ENCODE results near the gene GGCX. TPM values are rescaled to one million over a fixed set of nuclear protein-coding genes. Genes with fewer than 3 reads are reported as not detected.

GGCX gene
- total and polyA plus RNA-seq, 8 donors = 15.7 to 43.4 (median 27.1) TPM

DNA sequence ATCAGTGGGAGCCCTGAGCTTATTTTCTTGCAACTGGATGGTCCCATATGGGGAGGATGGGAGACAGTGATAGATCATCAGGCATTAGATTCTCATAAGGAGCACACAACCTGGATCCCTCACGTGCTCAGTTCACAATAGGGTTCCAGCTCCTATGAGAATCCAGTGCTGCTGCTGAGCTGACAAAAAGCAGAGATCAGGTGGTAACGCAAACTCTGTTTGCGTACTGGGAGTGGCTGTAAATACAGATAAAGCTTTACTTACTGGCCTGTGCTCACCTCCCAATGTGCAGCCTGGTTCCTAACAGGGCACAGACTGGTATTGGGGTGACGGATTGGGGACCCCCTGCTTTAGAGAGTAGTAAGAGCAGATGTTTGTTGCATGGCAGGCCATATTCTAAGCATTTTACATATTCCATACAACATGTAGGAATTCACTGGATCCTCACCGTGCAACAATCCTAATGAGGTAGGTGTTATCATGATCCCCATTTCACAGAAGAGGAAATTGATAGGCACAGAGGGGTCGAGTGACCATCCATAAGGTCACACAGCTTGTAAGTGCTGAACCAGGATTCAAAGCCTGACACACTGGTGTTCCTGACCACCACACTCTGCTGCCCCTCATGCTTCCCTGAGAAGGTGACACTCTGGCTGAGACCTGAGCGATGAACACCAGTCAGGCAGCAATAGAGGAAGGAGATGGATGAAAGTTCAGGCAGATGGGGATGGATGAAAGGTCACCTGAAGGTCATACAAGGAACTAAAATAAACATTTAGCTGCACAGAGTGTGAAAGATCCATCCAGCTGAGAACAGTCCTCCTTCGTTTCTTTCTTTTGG is 38.0 kb downstream of the GGCX start:
- 58 to 61% methylated on average over 8 of the region's 8 CpGs for WGBS, 2 donors
- DNase-seq (no peak), FAIRE-seq (no peak), ATAC-seq (peak; percentile 42 to 72 (median 64))
- intact Hi-C loops (cut with DNase I) = no loop called here
- Histone ChIP-seq H3K9me3 (no peaks in the 10 kb centered on the region), H3K4me3 (no peak overlapping the region), H3K36me3 (no peaks in the 10 kb centered on the region), H3K27ac (no peak overlapping the region), H3K27me3 (no peaks in the 10 kb centered on the region), H3K4me1 (peaks cover 0 to 12% (median 6%) of the 10 kb centered on the region in 3 donors)
- TF ChIP-seq, protein P1, sequence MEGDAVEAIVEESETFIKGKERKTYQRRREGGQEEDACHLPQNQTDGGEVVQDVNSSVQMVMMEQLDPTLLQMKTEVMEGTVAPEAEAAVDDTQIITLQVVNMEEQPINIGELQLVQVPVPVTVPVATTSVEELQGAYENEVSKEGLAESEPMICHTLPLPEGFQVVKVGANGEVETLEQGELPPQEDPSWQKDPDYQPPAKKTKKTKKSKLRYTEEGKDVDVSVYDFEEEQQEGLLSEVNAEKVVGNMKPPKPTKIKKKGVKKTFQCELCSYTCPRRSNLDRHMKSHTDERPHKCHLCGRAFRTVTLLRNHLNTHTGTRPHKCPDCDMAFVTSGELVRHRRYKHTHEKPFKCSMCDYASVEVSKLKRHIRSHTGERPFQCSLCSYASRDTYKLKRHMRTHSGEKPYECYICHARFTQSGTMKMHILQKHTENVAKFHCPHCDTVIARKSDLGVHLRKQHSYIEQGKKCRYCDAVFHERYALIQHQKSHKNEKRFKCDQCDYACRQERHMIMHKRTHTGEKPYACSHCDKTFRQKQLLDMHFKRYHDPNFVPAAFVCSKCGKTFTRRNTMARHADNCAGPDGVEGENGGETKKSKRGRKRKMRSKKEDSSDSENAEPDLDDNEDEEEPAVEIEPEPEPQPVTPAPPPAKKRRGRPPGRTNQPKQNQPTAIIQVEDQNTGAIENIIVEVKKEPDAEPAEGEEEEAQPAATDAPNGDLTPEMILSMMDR (IDR thresholded peaks at IDR 0.05) = no peak

- WGBS, 2 donors = 93 to 96% methylated on average over 6 of the region's 6 CpGs
- Histone ChIP-seq H3K36me3 (no peaks in the 10 kb centered on the region), H3K4me1 (peaks cover 0 to 16% (median 8%) of the 10 kb centered on the region in 3 donors), H3K27ac (no peak overlapping the region), H3K9me3 (no peaks in the 10 kb centered on the region), H3K27me3 (no peaks in the 10 kb centered on the region), H3K4me3 (no peak overlapping the region)
- ATAC-seq (no peak), DNase-seq (no peak), FAIRE-seq (no peak)
- TF ChIP-seq, protein P1 (IDR thresholded peaks at IDR 0.05) = no peak
- intact Hi-C loops (cut with DNase I) = no loop called here
Observed at GRCh38 chr2:85522090-85522647, 39.1 kb downstream of the GGCX start.

DNA sequence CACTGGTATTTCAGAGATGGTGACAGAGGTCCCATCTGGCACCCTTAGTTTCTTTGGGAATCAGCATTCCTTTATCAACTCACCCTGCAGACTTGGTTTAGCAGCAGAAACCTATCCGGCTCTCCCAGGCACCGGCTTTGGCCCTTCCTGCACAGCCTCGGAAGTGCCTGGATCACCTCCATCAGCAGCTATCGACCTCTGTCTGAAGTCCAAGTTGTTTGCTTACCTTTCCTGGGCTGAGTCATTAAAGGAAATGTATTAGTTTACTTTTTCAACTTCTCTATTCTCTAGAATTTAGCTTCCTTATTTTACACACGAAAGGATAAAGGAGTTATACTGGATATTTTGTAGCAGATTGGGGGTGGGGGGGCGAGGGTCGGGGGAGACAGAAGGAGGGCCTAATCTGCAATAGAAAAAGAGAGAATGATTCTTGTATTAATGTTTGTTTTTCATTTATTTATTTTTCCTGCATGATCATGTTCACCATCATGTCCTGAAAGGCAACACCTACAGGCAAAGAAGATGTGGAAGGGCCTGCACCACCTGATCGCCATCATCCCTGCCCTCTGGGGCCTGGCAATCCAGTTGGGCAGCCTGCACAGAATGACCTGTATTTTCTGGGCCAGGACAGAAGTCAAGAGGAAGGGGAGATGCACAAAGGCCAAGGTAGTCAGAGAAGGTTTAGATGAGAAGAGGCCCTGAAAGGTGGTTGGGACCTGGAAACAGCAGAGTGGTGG is 44.5 kb downstream of the GGCX start:
- Histone ChIP-seq H3K4me1 (peaks cover 0 to 12% (median 7%) of the 10 kb centered on the region in 3 donors), H3K4me3 (no peak overlapping the region), H3K9me3 (no peaks in the 10 kb centered on the region), H3K36me3 (no peaks in the 10 kb centered on the region), H3K27ac (peak overlapping the region in 3 of 4 donors; percentile 47 to 53 (median 52)), H3K27me3 (no peaks in the 10 kb centered on the region)
- TF ChIP-seq, protein P1 (IDR thresholded peaks at IDR 0.05) = no peak
- 16 to 20% methylated on average over 8 of the region's 8 CpGs for WGBS, 2 donors
- intact Hi-C loops (cut with DNase I) = no loop called here
- FAIRE-seq (no peak), DNase-seq (peak in 5 of 6 donors; percentile 66 to 76 (median 71)), ATAC-seq (peak; percentile 96 to 98 (median 97))

GRCh38 chr2:85514323-85514722 is 47.0 kb downstream of the GGCX start:
- FAIRE-seq (no peak), DNase-seq (no peak), ATAC-seq (no peak)
- Histone ChIP-seq H3K36me3 (no peaks in the 10 kb centered on the region), H3K4me3 (no peak overlapping the region), H3K4me1 (peaks cover 0 to 12% (median 7%) of the 10 kb centered on the region in 3 donors), H3K9me3 (no peaks in the 10 kb centered on the region), H3K27me3 (no peaks in the 10 kb centered on the region), H3K27ac (no peak overlapping the region)
- TF ChIP-seq, protein P1 (IDR thresholded peaks at IDR 0.05) = no peak
- WGBS, 2 donors = 76 to 84% methylated on average over 6 of the region's 6 CpGs
- intact Hi-C loops (cut with DNase I) = no loop called here

Data from pancreas (tissue), 10 donors.